NT2/D1 (cell line): ENCODE data around the gene RDH16.
"Not testable (repeated sequence)": the region's sequence is repeated elsewhere in the genome, so short reads cannot be mapped to it uniquely, and the experiment has no call there.

Experiments
- SUZ12 ChIP-seq: IDR thresholded peaks from 2 replicates; pipeline ENCODE4 v1.6.1; 2011; ENCODE audit not compliant: insufficient read length, insufficient read depth; ENCODE audit errors: extremely low read depth
- ZNF274 ChIP-seq: IDR thresholded peaks from 2 replicates; pipeline ENCODE4 v1.6.1; 2011; ENCODE audit warnings: mild to moderate bottlenecking, low read depth, low read length

DNA sequence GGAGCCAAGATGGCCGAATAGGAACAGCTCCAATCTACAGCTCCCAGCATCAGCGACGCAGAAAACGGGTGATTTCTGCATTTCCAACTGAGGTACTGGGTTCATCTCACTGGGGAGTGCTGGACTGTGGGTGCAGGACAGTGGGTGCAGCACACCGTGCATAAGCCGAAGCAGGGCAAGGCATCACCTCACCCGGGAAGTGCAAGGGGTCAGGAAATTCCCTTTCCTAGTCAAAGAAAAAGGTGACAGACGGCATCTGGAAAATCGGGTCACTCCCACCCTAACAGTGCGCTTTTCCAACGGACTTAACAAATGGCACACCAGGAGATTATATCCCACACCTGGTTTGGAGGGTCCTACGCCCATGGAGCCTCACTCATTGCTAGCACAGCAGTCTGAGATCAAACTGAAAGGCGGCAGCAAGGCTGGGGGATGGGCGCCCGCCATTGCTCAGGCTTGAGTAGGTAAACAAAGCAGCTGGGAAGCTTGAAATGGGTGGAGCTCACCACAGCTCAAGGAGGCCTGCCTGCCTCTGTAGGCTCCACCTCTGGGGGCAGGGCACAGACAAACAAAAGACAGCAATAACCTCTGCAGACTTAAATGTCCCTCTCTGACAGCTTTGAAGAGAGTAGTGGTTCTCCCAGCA lies 8.7 kb upstream of the RDH16 start:
- TF ChIP-seq ZNF274, SUZ12: not testable (repeated sequence)
